ENCODE measurements around the gene KDM2B.
"Not testable (repeated sequence)": the region's sequence is repeated elsewhere in the genome, so short reads cannot be mapped to it uniquely, and the experiment has no call there.

KDM2B gene

DNA sequence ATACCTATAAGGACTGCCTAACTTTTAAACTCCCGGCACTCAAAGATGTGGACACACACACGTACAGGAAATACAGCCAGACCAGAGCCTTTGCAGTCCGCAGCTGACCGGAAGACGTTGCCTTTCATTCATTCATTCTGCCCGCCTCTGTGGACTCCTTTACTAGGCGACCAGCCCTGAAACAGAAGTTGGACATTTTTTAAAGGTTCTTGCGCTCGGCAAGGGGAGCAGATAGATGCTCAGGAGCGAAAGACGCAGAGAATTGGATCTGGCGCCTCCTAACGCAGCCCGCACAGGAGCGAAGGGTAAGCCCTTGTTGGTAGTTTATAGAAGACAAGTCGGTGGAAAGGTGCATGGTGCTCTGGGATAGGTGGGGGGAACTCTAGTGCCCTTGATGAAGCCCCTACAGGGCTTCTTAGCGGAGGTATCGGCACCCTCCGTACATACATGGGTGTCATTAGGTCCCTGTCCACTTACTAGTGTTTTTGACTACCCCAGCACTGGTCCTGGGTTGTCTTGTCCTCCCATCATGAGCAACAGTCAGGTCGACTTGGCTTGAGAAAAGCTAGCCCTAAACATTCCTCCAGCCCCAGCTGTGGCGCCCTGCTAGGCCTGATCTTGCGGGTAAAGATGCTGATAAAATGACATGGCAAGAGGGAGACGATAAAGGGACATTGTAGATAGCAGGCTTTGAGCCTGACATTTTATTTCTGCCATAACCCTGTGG is at the start of gene KDM2B:
TSS of gene KDM2B (minus strand) at position 65 of the 727 bp plus-strand sequence. CDS start 112 bp downstream, outside the sequence.
- DNase-seq = peak; percentile 39

DNA sequence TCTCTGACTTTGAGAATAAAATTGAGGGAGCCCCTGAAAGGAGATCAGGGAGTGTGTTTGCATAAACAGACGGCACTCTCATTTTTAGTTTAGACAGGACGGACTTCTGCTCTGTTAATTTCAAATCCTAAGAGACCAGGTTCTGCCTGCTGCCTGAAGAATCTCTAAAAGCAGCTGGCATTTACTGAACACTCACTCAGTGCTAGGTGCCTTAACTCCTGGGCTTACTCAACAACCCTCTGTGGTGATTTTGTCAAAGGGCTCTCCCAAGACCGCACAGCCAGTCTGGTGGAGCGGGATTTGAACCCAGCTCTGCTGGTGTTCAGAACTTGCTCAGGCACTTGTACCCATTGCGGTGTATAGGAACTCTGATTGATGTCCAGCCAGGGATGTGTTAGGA is 47.7 kb upstream of the KDM2B start:
- peak; percentile 12 for DNase-seq

DNA sequence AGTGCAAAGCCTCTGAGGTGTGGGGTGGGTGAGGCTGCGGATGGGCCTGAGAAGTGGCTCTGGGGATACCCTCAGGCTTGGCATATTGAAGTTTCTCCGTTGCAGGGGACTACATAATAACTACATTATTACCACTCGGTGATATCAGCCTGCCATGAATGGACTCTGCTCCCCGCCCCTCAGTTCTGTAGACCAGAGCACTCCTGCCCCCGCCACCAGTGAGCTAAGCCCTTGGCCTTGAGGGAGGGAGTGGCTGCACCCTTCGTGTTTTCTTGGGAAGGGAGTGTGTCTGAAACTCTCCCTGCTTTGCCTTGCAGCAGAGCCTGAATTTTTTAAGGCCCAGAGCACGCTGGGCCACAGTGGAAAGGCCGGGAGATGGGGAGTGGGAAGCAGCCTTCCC is 47.2 kb upstream of the KDM2B start:
- DNase-seq = peak; percentile 32

DNA sequence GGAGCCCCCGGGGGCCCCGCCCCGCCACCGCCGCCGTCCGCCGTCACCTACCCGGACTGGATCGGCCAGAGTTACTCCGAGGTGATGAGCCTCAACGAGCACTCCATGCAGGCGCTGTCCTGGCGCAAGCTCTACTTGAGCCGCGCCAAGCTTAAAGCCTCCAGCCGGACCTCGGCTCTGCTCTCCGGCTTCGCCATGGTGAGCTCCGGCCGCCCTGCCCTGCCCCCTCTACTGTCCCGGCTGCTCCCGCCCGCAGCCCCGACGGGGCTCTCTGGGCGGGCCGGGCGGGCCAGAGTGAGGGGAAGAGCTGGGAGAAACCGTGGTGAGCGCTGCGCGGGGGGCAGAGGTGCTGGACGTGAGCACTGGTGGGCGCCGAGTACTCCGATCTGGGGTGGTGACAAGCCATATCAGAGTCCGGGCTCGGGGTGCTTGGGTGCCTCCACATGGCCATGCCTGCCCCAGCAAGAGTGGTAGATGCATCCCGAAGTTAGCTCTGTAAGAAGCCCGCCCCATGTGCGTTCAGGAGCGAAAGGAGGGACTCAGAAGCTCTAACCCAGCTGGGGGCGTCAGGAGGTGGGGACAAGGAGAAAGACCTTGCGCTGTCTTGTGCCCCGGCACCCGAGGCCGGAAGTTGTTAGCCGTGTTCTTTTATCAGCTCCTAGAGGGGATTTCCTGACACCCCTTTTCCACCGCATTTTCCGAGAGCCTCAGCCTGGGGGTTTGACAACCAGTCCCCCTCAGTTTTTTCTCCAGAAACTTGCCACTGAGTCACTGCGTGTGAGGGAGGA is 46.2 kb upstream of the KDM2B start:
- peak; percentile 49 for DNase-seq

DNA sequence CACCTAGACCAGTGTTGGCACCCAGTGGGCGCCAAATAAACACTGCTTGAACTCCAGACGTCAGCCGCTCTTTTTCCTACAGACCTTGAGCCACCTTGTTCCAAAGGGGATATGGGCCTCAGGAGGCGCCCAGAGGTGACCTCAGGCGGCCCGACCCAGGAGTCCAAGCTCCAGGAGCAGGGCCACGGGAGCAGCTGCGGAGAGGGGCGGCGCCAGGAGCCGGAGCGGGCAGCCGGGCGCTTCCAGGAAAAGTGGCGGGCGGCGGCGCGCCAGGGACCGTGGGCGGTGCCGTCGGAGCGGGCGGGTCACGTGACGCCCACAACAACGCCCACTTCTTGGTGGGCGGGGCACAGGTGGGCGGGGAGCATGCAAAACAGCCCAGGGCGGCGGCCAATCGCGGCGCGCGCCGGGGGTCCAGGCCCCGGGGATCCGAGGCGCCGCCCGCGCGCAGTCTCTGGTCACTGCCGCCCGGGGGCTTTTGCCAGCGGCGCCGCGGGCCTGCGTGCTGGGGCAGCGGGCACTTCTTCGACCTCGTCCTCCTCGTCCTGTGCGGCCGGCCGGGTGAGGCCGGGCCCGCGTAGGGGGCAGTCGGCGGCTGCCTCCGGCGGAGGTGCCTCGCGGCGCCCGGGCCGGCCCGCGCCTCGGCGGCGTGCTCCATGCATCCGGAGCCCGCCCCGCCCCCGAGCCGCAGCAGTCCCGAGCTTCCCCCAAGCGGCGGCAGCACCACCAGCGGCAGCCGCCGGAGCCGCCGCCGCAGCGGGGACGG is 45.4 kb upstream of the KDM2B start, which contains the start of gene ORAI1:
TSS of gene ORAI1 (plus strand) at position 444 of the 766 bp plus-strand sequence.
- DNase-seq = peak; percentile 87

DNA sequence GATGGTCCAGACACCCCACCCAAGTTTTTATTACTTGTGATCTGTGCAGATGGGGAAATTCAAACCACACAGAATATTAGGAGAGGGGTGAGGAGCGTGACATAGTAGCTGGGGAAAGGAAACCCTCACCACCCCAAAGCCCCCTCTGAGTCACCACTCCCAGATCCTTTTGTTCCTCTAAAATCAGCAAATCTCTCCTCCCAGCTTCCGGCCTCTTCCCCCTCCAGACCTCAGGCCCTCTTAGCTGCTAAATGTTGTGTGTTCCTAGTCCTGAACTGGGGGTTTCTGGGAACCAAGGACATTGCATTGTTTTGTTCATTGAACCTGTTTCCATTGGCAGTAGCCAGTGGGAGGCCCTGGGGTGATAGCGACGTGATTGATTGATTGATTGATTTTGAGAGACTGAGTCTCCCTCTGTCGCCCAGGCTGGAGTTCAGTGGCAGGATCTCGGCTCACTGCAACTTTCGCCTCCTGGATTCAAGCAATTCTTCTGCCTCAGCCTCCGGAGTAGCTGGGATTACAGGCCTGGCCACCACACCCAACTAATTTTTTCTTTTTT is 39.6 kb upstream of the KDM2B start:
- peak; percentile 25 for DNase-seq

DNA sequence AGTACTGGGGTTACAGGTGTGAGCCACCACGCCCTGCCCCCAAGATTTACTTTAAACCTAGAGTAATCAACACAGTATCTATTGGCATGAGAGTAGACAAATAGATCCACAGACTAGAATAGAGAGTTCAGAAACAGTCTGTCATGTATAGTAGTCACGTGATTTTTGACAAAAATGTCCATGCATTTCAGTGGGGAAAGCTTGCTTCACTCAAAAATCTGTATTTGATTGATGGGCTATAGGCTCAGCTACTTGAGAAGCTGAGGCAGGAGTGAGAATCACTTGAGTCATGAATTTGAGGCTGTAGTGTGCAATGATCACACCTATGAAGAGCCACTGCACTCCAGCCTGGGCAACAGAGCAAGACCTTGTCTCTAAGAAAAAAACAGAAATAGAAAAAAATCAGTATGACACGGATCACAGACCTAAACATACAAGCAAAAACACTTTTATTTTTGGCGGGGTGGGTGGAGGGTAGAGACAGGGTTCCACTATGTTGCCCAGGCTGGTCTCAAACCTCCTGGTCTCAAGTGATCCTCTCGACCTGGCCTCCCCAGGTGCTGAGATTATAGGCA is 37.9 kb upstream of the KDM2B start:
- no peak for DNase-seq

DNA sequence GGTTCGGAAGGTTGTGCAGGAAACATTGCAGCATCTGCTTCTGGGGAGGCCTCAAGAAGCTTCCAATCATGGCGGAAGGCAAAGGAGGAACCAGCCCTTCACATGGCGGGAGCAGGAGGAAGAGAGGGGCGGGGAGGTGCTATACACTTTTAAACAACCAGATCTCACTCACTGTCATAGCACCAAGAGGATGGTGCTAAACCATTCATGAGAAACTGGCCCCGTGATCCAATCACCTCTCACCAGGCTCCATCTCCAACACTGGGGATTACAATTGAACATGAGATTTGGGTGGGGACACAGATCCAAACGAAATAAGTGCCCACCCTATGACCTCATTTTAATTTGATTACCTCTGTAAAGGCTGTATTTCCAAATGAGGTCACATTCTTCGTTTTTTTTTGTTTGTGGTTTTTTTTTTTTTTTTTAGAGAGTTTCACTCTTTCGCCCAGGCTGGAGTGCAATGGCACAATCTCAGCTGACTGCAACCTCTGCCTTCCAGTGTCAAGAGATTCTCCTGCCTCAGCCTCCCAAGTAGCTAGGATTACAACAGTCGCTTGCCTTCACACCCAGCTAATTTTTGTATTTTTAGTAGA is 34.1 kb upstream of the KDM2B start:
- DNase-seq = peak; percentile 50

DNA sequence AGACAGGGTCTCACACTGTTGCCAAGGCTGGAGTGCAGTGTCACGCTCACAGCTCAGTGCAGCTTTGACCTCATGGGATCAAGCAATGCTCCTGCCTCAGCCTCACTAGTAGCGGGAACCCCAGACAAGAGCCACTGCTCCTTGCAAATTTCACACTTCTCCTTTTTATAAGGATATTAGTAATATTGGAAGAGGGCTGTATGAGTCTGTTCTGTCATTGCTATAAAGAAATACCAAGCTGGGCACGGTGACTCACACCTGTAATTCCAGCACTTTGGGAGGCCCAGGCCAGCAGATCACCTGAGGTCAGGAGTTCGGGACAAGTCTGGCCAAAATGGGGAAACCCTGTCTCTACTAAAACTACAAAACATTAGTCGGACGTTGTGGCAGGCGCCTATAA is 32.6 kb upstream of the KDM2B start:
- peak; percentile 77 for DNase-seq

DNA sequence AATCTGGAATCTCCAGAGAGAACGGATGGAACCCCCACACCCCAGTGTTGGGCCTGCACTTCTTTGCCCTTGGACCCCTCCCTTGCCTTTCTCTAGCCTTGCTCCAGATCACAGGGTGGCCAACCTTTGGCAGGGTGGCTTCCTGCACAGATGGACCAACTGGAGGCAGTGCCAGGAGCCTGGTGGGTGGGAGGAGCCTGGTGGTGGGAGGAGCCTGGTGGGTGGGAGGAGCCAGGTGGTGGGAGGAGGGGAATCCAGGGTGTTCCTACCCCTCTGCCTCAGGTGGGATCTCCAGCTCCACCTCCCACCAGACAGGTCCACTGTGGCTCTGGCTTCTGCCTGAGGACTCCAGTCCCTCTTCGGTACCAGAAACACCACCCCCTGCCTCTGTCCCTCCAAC is 30.5 kb upstream of the KDM2B start:
- no peak for DNase-seq

DNA sequence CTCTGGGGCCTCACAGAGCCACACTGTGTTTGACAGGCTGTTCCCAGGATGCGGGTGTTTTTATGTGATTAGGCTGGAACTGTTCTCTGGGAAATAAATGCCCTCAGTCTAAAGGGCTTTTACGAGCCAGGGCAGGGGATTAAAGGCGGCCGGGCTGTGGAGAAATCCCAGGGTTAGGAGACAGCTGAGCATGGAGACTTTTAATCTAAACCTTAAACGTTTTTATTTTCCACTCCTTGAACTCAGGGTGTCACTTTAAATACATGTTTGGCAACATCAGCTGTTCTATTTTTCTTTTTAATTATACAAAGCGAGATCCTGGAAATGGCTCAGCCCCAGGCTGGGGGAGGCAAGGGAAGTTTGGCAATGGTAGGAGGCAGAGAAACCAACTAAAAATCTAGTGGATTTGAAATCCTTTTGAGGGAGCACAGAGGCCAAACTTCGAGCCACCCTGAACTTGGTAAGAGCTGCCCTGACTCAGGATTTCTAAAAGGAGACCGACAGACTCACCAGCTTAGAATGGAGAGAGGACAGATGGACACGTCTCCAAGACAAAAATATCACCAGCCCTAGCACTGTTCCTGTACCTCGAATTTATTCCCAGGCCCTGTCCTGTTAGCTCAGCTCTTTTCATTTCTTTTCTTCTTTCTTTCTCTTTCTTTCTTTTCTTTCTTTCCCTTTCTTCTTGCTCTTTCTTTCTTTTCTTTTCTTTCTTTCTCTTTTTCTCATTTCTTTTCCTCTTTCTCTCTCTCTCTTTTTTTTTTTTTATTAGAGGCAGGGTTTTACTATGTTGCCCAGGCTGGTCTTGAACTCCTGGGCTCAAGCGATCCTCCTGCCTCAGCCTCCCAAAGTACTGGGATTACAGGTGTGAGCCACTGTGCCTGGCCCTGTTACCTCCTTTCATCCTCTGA is 29.7 kb upstream of the KDM2B start:
- no peak for DNase-seq

DNA sequence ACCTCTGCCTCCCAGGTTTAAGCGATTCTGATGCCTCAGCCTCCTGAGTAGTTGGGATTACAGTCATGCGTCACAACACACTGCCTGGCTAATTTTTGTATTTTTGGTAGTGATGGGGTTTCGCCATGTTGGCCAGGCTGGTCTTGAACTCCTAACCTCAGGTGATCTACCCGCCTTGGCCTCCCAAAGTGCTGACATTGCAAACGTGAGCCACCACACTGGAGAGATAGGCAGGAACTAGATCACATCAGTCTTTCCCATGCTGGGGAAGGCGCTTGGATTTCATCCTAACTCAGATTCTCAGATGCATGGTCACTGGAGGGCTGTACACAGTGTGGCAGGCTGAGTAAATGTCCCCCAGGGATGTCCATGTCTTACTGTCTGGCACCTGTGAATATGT is 27.5 kb upstream of the KDM2B start:
- DNase-seq = no peak

DNA sequence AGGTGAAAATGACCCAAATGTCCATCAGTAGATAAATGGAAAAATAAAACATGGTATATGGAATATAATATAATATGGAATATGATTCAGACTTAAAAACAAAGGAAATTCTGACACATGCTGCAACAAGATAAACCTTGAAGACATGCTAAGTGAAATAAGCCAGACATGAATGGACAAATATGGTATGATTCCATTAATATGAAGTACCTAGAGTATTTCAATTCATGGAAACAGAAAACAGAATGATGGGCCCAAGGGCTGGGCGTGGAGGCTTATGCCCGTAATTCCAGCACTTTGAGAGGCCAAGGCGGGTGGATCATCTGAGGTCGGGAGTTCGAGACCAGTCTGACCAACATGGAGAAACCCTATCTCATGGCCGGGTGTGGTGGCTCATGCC is 22.8 kb upstream of the KDM2B start:
- no peak for DNase-seq

DNA sequence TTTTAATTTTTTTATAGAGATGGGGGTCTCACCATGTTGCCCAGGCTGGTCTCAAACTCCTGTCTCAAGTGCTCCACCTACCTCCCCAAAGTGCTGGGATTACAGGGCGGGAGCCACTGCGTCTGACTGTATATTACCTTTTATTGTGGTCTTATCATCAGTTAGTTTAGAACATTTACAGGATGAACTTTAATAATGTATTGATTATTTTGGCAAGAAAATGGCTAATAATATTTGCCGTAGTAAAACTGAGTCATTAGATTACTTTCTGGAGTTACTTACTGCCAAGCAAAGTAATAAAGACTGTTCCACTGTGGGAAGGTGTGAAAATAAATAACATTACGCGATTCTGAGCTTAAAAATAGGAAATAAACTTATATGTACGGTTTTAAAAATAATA is 21.9 kb upstream of the KDM2B start:
- no peak for DNase-seq

DNA sequence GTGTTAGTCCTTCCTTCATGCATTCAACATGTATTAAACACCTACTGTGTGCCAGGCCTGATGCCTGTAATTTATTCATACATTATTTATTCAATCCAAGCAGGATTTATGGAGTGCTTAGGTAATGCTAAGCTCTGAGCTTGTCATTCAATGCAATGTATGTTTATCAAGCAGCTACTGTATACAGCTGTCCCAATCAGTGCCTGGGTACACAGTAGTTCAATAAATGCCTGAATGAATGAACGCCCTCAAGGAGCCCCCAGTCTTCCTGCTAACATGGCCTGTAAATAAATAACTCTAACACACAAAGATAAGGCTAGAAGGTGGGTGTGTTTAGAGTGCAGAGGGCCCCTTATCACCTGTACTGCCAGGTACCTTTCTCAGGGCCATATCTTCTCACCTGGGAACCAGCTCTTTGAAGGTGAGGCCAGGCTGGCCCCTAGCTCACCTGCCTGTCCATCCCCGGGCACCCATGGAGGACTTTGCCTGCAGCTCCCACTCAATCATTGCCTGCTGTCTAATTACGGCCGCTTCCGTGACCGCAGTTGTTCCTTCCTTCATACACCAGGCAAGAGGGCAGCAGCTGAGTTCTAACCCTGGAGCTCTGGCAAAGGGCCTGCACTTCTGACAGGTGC is 20.0 kb upstream of the KDM2B start:
- DNase-seq = no peak

DNA sequence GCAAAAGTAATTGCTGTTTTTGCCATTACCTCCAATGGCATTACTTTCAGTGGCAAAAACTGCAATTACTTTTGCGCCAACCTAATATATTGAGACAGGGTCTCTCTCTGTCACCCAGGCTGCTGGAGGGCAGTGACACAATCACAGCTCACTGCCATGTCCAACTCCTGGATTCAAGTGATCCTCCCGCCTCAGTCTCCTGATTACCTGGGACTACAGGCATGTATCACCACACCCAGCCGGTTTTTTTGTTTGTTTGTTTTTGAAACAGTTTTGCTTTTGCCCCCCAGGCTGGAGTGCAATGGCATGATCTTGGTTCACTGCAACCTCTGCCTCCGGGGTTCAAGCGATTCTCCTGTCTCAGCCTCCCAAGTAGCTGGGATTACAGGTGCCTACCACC is 15.7 kb upstream of the KDM2B start:
- DNase-seq = no peak

DNA sequence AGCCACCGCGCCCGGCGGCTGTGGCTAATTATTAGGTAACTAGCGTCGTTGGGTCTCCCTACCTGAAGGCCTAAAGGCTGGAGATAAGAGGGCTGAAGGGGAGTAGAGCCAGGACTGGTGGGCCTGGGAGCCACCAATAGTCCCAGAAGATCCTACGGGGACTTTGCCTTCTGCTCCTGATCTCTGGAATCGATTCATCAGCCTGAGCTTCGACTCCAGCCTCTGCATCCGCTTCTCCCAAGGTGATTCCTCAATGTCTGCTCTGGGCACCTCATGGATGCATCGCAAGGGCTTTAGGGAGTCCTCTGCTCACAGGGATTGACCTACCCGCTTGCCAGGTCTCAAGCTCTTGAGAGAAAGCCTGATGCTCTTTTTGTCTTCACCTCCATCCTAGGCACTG is 14.7 kb upstream of the KDM2B start:
- DNase-seq = no peak

DNA sequence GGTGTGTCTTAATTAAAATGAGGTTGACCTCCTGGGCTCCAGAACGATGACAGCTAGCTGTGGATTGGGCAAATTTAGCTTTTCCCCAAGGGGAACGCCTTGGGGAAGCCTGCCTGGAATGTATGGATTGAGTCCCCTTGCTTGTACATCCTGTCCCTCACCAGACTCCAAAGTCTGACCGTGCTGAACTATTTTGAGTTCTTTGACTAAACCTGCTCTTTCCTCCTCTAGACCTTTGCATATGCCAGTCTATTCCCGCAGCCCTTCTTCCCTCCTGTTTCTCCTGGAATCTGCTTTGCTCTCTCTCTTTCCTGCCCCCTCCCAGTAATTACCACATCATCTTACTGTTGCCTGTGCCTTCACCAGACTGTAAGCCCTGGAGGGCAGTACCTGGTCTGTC is 11.5 kb upstream of the KDM2B start:
- DNase-seq = no peak

DNA sequence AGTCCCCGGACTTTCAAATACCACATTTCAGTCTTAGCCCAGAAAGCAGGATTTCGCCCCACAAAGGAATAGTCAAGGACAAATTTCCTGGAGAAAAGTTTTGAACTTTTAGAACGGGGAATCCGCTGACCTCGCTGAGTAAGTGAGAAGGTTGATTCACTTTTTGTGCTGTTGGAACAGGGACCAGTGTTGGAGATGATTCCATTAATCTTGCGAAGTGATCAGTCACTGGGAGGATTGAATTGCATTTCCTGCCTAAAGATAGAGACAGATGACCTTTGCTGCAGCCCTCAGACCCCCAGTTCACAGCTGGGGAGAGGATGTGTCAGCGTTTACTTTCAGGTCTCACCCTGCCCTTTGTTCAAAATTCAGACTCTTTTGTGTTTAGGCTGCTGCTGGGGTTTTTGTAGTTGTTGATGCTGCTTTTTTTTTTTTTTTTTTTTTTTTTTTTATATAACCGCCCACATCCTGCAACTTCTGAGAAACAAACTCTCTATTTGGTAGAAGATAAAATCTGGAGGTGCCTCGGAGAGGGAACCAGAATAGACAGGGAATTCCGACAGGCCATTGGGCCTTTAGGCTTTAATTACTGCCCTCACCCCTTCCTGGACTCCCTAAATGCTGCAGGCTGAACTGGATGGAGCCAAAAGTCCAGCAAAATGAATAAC is 9.8 kb upstream of the KDM2B start:
- DNase-seq = peak; percentile 16

DNA sequence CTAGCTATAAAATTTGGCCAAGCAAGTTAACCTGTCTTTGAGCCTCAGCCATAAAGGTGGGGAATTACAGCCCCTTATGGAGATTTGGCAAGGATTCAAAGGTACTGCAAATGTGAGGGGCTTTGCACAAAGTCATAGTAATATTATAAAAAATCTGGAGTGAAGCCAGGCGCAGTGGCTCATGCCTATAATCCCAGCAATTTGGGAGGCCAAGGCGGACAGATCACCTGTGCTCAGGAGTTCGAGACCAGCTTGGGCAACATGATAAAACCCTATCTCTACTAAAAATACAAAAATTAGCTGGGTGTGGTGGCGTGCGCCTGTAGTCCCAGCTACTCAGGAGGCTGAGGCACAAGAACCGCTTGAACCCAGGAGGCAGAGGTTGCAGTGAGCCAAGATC is 4.1 kb upstream of the KDM2B start:
- DNase-seq = not testable (repeated sequence)
